ENCODE results near the gene PDGFA.

The PDGFA gene

DNA sequence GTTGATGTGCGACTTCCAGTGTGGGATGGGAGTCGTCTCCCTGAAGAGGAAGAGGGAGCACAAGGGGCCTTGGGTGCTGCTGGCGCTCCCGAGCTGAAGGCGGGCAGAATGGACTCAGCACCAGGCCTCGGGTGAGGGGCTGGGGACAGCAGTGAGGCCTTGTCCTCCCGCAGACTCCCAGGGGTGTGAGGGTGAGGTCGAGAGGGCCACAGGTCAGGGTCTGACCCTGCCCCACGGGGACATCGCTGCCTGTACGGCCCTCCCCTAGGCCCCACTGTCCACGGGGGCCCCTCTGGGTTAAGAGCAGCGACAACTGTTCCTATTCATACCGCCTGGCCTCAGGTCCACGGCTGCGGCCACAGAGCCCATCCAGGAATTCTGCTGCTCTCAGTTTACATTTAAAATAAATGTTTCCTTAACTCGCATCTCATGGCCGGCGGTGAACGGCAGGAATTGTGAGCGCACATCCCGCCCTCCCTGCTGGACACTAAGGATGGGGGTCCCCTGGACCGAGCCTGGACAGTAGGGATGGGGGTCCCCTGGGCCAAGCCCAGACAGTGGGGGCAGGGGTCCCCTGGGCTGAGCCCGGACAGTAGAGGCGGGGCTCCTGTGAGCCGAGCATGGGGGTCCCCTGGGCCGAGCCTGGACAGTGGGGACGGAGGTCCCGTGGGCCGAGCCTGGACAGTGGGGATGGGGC, 61.7 kb downstream of the PDGFA start:
- DNase-seq = no peak

GRCh38 chr7:455110-455928, 64.3 kb downstream of the PDGFA start:
- no peak for DNase-seq

- DNase-seq = no peak
Measured at GRCh38 chr7:454356-455109, 65.1 kb downstream of the PDGFA start.

DNA sequence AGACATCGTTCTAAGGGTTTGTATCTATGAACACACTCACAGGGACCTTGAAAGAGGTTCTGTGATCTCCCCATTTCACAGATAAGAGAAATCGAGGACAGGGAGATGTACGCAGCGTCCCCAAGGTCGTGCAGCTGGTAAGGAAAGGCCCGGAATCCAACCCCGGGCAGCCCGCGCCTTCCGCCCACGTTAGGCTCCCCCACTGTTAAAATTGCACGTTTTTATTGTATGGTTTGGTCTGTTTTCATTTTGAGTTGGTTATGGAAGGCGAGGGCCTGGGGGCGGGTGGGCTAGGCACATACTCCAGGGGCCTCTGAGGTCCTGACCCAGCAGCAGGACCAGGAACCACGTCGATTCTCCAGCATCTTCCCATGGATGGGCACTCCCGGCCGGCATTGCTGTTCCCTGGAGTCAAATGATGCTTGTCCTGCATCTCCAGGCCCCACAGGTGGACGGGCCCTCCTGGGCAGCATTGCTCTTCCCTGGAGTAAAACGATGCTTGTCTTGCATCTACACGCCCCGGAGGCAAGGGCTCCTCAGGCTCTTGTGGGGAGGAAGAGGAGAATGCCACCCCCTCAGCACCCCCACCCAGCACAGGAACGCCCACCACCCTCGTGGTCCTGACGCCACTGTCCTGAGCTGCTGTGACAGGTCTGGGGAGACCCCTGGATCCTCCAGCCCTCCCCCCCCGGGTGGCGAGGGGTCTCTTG, 65.9 kb downstream of the PDGFA start:
- no peak for DNase-seq

- DNase-seq = no peak
Measured at GRCh38 chr7:452791-453455, 66.7 kb downstream of the PDGFA start.

DNA sequence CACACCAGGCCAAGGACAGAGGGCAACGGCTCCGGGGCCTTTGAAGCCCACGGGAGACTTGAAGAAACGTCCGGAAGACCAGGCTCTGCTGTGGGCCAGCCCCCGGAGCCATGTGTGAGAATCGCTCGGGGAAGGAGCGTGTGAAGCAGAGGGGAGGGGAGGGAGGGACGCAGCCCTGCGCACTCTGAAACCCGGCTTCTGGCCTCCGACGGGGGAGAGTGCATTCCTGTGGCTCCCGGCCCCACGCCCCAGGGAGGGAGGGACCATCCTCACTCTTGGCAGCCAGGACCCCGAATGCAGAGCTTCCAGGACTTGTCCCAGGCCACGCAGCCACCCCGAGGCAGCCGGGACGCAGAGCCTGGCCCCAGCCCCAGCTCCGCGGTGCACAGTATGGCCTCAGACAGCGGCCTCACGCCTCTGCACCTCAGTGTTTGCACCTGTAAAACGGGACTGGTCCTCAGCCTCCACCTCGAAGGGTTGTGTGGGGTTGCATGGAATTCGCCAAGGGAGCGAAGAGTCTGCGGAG, 67.4 kb downstream of the PDGFA start:
- no peak for DNase-seq

- no peak for DNase-seq
Measured at GRCh38 chr7:451255-452225, 68.1 kb downstream of the PDGFA start.

DNA sequence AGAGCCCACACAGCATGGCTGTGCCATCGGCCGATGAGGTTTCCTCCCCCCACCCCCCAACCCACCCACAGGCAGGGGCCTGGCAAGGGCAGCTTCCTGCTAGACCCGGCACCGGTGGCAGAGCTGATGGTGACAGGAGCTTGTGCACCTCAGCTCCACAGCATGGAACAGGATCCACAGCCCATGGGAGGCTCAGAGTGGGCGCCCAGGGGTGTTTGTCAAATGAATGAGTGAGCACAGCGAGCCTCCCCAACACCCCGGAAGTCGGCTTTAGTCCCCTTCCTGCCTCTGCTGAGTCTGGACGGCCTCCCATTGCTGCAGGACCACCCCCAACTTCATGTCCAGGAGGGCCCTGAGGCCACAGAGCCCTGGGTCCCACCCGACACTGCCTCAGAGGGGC, 68.9 kb downstream of the PDGFA start:
- no peak for DNase-seq

DNA sequence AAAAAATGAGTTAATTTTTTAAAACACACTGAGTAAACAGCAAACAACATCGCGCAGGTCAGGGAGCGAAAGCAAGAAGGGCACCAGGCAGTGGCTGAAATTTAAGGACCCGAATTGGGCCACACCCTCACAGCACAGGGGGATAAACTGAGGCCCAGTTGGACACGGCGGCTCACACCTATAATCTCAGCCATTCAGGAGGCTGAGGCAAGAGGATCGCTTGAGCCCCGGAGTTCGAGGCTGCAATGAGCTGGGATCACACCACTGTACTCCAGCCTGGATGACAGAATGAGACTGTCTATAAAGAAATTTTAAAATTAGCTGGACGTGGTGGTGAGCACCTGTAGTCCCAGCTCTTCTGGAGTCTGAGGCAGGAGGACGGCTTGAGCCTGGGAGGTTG, 69.6 kb downstream of the PDGFA start:
- no peak for DNase-seq

GRCh38 chr7:449324-450019, 70.2 kb downstream of the PDGFA start:
- no peak for DNase-seq

- DNase-seq = no peak
Measured at GRCh38 chr7:447523-447922, 72.1 kb downstream of the PDGFA start.
